NCI-H1048 (cell line): ENCODE results near the gene AQP6.
"Not testable (repeated sequence)": the region's sequence is repeated elsewhere in the genome, so short reads cannot be mapped to it uniquely, and the experiment has no call there.

Experiments
- DNase-seq: peaks from one replicate; lab custom pipeline; 2025; lab: John Stamatoyannopoulos, UW

The AQP6 gene

GRCh38 chr12:49969651-49970429 is 2.9 kb upstream of the AQP6 start:
- DNase-seq: no peak

GRCh38 chr12:49970658-49971057 is 2.1 kb upstream of the AQP6 start:
- no peak for DNase-seq

GRCh38 chr12:49971141-49971540 is 1.6 kb upstream of the AQP6 start:
- no peak for DNase-seq

GRCh38 chr12:49972129-49972528 is 618 bp upstream of the AQP6 start:
- no peak for DNase-seq

- DNase-seq: no peak
Observed at GRCh38 chr12:49973361-49973830, 649 bp downstream of the AQP6 start.

- DNase-seq: no peak
Observed at GRCh38 chr12:49974231-49974675, 1.5 kb downstream of the AQP6 start.

- DNase-seq: no peak
Observed at GRCh38 chr12:49974677-49975317, 2.0 kb downstream of the AQP6 start.

- DNase-seq: no peak
Observed at GRCh38 chr12:49975318-49975761, 2.6 kb downstream of the AQP6 start.

- no peak for DNase-seq
Observed at GRCh38 chr12:49976557-49976956, 3.8 kb downstream of the AQP6 start.

- DNase-seq: no peak
Observed at GRCh38 chr12:49978125-49978524, 5.4 kb downstream of the AQP6 start.

- DNase-seq: no peak
Observed at GRCh38 chr12:49979016-49979586, 6.4 kb downstream of the AQP6 start.

GRCh38 chr12:49979791-49980190 is 7.0 kb downstream of the AQP6 start:
- DNase-seq: no peak

GRCh38 chr12:49980501-49981349 is 8.0 kb downstream of the AQP6 start:
- no peak for DNase-seq

- DNase-seq: no peak
Observed at GRCh38 chr12:49982246-49983087, 9.7 kb downstream of the AQP6 start.

GRCh38 chr12:49983892-49984291 is 11.1 kb downstream of the AQP6 start:
- DNase-seq: no peak

- DNase-seq: no peak
Observed at GRCh38 chr12:49984476-49985359, 12.0 kb downstream of the AQP6 start.

- DNase-seq: no peak
Observed at GRCh38 chr12:49985981-49986380, 13.2 kb downstream of the AQP6 start.

- not testable (repeated sequence) for DNase-seq
Observed at GRCh38 chr12:49986476-49986875, 13.7 kb downstream of the AQP6 start.

- DNase-seq: no peak
Observed at GRCh38 chr12:49987625-49988303, 15.0 kb downstream of the AQP6 start.

GRCh38 chr12:49989400-49989799 is 16.7 kb downstream of the AQP6 start:
- not testable (repeated sequence) for DNase-seq
